WTC11 (cell line): Measurements from ENCODE around the gene POMGNT1. TPM values are rescaled to one million over a fixed set of nuclear protein-coding genes. Genes with fewer than 3 reads are reported as not detected.

Experiments
- ATAC-seq: fragments of 200-7000 bp; cut with Tn5 transposase; 2 replicates; pipeline ENCODE4 v1.10.0; 2021; ENCODE audit warnings: mild to moderate bottlenecking, moderate library complexity
- CTCF ChIA-PET: fragments of 300-600 bp; sonication (Branson Sonifier 250); formaldehyde crosslinking; loops from one replicate; lab custom pipeline; 2021; ENCODE audit warnings: antibody characterized with exemption; lab: Charles Lee
- POLR2A ChIA-PET: fragments of 350-600 bp; sonication (Branson Sonifier 250); formaldehyde crosslinking; loops from one replicate; lab custom pipeline; 2021; ENCODE audit warnings: antibody characterized with exemption; lab: Charles Lee
- DNase-seq: peaks from one replicate; pipeline ENCODE4 v3.0.0; 2021; ENCODE audit warnings: low spot score
- H3K27ac Mint-ChIP-seq: 2 replicates; pipeline ENCODE4 v1.8.0; 2021; ENCODE audit warnings: mixed read lengths
- H3K27me3 Mint-ChIP-seq: 2 replicates; pipeline ENCODE4 v1.8.0; 2021; ENCODE audit warnings: low read depth, mild to moderate bottlenecking, moderate library complexity, mixed read lengths
- H3K36me3 Mint-ChIP-seq: 2 replicates; pipeline ENCODE4 v1.8.0; 2021; ENCODE audit warnings: mixed read lengths
- H3K4me1 Mint-ChIP-seq: 2 replicates; pipeline ENCODE4 v1.8.0; 2022; ENCODE audit warnings: mixed read lengths
- H3K4me3 Mint-ChIP-seq: 2 replicates; pipeline ENCODE4 v1.8.0; 2021; ENCODE audit warnings: mild to moderate bottlenecking, moderate library complexity, mixed read lengths
- H3K9me3 Mint-ChIP-seq: 2 replicates; pipeline ENCODE4 v1.8.0; 2021; ENCODE audit warnings: mixed read lengths
- ATF6 ChIP-seq: sonication (generic); formaldehyde crosslinking; IDR thresholded peaks from 2 replicates; pipeline ENCODE4 v1.8.1; 2023; ENCODE audit warnings: mild to moderate bottlenecking, missing genetic modification reagents
- CREB1 ChIP-seq: sonication (generic); formaldehyde crosslinking; IDR thresholded peaks from 2 replicates; pipeline ENCODE4 v1.8.0; 2023; ENCODE audit warnings: mild to moderate bottlenecking, missing genetic modification reagents
- CREM ChIP-seq: sonication (generic); formaldehyde crosslinking; IDR thresholded peaks from 2 replicates; pipeline ENCODE4 v1.8.1; 2022; ENCODE audit warnings: mild to moderate bottlenecking, missing genetic modification reagents, moderate library complexity
- E2F1 ChIP-seq: sonication (generic); formaldehyde crosslinking; IDR thresholded peaks from 2 replicates; pipeline ENCODE4 v1.8.0; 2022; ENCODE audit warnings: mild to moderate bottlenecking, missing genetic modification reagents
- ELF4 ChIP-seq: sonication (generic); formaldehyde crosslinking; IDR thresholded peaks from 2 replicates; pipeline ENCODE4 v1.8.1; 2022; ENCODE audit warnings: low read depth, mild to moderate bottlenecking, moderate library complexity, missing genetic modification reagents
- IRF1 ChIP-seq: sonication (generic); formaldehyde crosslinking; IDR thresholded peaks from 2 replicates; pipeline ENCODE4 v1.8.0; 2023; ENCODE audit warnings: missing genetic modification reagents
- MXD4 ChIP-seq: fragments of 250-450 bp; sonication (Bioruptor Pico); IDR thresholded peaks from 2 replicates; pipeline ENCODE4 v1.8.0; 2021; ENCODE audit warnings: mild to moderate bottlenecking, moderate library complexity, borderline replicate concordance
- MYBL2 ChIP-seq: sonication (generic); formaldehyde crosslinking; IDR thresholded peaks from 2 replicates; pipeline ENCODE4 v1.8.1; 2023; ENCODE audit warnings: mild to moderate bottlenecking, moderate library complexity, missing genetic modification reagents
- NFYB ChIP-seq: sonication (generic); formaldehyde crosslinking; conservative IDR thresholded peaks from 2 replicates; pipeline ENCODE4 v1.8.0; 2022; ENCODE audit warnings: low read depth, missing genetic modification reagents
- TP53 ChIP-seq: sonication (generic); formaldehyde crosslinking; IDR thresholded peaks from 2 replicates; pipeline ENCODE4 v1.8.1; 2023; ENCODE audit warnings: mild to moderate bottlenecking, missing genetic modification reagents
- ZBTB43 ChIP-seq: sonication (generic); formaldehyde crosslinking; IDR thresholded peaks from 2 replicates; pipeline ENCODE4 v1.8.1; 2023; ENCODE audit warnings: mild to moderate bottlenecking, missing genetic modification reagents
- total RNA-seq: library from RNA; stranded (reverse); gene quantifications from 3 replicates; pipeline ENCODE4 v1.2.3, GENCODE V29; 2021

Gene POMGNT1
- total RNA-seq, 1 experiment from 2014 or later, result 42.5 TPM

DNA sequence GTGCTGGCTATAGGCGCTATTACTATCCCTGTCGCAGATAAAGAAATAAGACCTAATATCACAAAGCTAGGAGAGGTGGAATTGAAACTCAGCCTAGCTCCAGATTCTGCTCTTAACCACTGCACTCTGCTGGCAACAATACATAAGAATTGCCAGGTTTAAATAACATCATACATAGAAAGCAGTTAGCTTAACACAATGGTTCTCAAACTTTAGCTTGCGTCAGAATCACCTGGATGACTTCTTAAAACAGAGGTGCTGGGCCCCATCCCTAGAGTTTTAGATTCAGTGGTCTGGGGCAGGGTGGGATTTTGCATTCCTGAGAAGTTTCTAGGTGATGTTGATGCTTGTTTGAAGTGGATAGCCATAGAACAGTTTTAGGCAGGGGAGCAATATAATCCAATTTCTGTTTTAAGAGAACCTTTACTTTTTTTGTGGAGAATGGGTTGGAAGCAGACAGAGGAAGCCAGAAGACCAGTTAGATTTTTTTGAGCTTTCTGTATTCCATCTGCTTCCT is 1.1 kb upstream of the POMGNT1 start:
- ChIA-PET CTCF (interaction anchor here (1.5 to 5.0 kb wide), 2 partner anchors 22 to 46 kb away, joined by 4 to 55 read pairs; no protein-coding TSS in a partner anchor), POLR2A (interaction anchor here (0.6 to 1.4 kb wide), 2 partner anchors 24 to 155 kb away, joined by 3 read pairs; no protein-coding TSS in a partner anchor)
- Mint-ChIP-seq H3K4me3 (peak overlapping the region; percentile 75), H3K4me1 (peaks cover 19% of the 10 kb centered on the region), H3K27ac (no peak overlapping the region), H3K27me3 (no peaks in the 10 kb centered on the region; the same call in 1 of the 2 replicates), H3K36me3 (no peaks in the 10 kb centered on the region), H3K9me3 (no peaks in the 10 kb centered on the region)
- ATAC-seq (no peak), DNase-seq (no peak)
- TF ChIP-seq IRF1 (CRISPR knock-in tag) (no peak), ATF6 (CRISPR knock-in tag) (no peak)

DNA sequence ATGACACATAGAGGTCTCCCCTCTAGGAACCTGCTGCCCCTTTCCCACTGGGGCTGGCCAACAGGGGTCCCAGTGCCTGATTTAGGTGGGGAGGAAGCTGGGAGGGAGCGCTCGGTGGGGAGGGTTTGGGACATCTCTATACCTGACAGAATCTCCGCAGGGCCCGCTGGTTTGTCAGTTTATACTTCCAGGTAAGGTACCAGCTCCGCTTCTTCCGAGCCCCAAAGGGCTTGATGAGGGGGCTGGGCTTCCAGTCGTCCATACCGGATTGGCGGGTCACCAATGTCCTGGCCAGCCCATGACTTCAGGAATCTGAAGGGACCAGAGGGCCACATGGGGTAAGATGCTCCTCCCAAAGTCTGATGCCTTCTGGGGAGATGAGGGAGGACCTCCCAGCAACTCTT is 672 bp downstream of the POMGNT1 start:
- H3K36me3 Mint-ChIP-seq, result peaks cover 6% of the 10 kb centered on the region; the same call in 1 of the 2 replicates
- DNase-seq, result no peak
- peak overlapping the region; percentile 75 for H3K4me3 Mint-ChIP-seq
- H3K9me3 Mint-ChIP-seq, result no peaks in the 10 kb centered on the region
- no peaks in the 10 kb centered on the region for H3K27me3 Mint-ChIP-seq
- POLR2A ChIA-PET, result no interaction called here
- ATAC-seq, result peak; percentile 27
- TF ChIP-seq MXD4 (CRISPR knock-in tag), result no peak
- H3K4me1 Mint-ChIP-seq, result peaks cover 10% of the 10 kb centered on the region
- no peak overlapping the region for H3K27ac Mint-ChIP-seq
- CTCF ChIA-PET, result interaction anchor here (0.6 to 5.0 kb wide), 3 partner anchors 19 to 50 kb away, joined by 3 to 55 read pairs (median 4); partner anchors contain the start of gene RAD54L

GRCh38 chr1:46196609-46197008 is 1.6 kb downstream of the POMGNT1 start:
- peaks cover 10% of the 10 kb centered on the region; the same call in 1 of the 2 replicates for H3K36me3 Mint-ChIP-seq
- POLR2A ChIA-PET, result no interaction called here

GRCh38 chr1:46194641-46195193 is 3.5 kb downstream of the POMGNT1 start:
- ATAC-seq (no peak), DNase-seq (no peak)
- CTCF ChIA-PET, result interaction anchor here (2.5 kb wide), 1 partner anchor 29 kb away, joined by 11 read pairs; no protein-coding TSS in a partner anchor
- H3K36me3 Mint-ChIP-seq, result peaks cover 14% of the 10 kb centered on the region; the same call in 1 of the 2 replicates
- no peak for TF ChIP-seq MXD4 (CRISPR knock-in tag)
- TF ChIP-seq ZBTB43 (CRISPR knock-in tag), result no peak
- TF ChIP-seq CREB1 (CRISPR knock-in tag), result no peak
- no peak for TF ChIP-seq ELF4 (CRISPR knock-in tag)
- TF ChIP-seq E2F1 (CRISPR knock-in tag), result no peak
- TF ChIP-seq NFYB (CRISPR knock-in tag), result no peak
- no peaks in the 10 kb centered on the region for H3K9me3 Mint-ChIP-seq
- POLR2A ChIA-PET, result no interaction called here
- H3K27me3 Mint-ChIP-seq, result no peaks in the 10 kb centered on the region
- no peak overlapping the region for H3K4me3 Mint-ChIP-seq
- peaks cover 10% of the 10 kb centered on the region for H3K4me1 Mint-ChIP-seq
- H3K27ac Mint-ChIP-seq, result no peak overlapping the region

More at GRCh38 chr1:46196609-46197008, 1.6 kb downstream of the POMGNT1 start:
- TF ChIP-seq CREM (CRISPR knock-in tag) (no peak), CREB1 (CRISPR knock-in tag) (no peak), MYBL2 (CRISPR knock-in tag) (no peak), TP53 (CRISPR knock-in tag) (no peak)
- TF ChIP-seq, all 79 proteins: peak for 0
- ATAC-seq (no peak), DNase-seq (no peak)
- H3K27ac Mint-ChIP-seq, result no peak overlapping the region
- H3K4me1 Mint-ChIP-seq, result peaks cover 10% of the 10 kb centered on the region
- no peaks in the 10 kb centered on the region for H3K27me3 Mint-ChIP-seq
- H3K9me3 Mint-ChIP-seq, result no peaks in the 10 kb centered on the region
- H3K4me3 Mint-ChIP-seq, result no peak overlapping the region
- CTCF ChIA-PET, result interaction anchor here (5.0 kb wide), 1 partner anchor 25 kb away, joined by 55 read pairs; no protein-coding TSS in a partner anchor
